ENCODE measurements around the gene IKZF1. TPM values are rescaled to one million over a fixed set of nuclear protein-coding genes. Genes with fewer than 3 reads are reported as not detected.

The IKZF1 gene
- total RNA-seq, 4 donors from 2014 or later: 25.3 to 108 (median 31.7) TPM

DNA sequence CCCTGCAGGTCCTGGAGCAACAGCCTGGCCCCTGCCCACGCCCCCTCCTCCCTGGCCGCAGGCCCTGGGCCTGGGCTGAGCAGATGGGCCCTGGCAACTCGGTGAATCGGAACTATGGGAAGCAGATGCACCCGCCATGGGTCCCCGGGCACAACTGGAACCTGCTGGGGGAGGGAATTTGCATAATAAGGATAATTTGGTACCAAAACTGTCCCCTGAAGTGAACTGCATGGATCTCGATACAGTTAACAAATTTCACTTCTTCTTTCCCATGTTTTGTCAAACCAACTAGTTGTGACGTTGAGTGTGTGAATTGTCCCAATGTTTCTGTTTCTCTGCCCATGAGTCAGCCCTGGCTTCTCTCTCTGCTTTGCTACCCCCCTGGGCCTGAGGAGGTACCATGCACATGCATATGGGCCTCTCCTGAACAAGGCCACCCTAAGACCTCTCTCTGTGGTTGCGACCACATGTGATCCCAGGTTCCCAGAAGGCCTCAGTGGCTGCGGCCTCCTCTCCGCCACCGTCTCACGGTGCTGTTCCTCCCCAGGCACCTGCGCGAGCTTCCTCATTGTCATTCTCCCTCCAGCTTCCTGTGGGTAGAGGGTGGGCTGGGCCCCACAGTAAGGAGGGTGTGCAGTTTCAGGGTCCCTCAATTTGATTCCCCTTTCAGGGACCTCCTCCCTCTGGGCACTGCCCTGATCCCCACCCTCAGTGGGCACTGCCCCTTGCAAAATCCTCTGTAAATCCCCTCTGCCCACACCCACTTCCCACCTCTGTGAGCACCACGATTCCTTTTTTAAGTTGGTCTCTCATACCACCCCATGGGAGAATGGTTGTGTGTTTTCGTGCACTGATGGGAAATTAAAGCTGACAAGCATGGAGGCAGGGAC lies 105.6 kb downstream of the IKZF1 start:
- H3K36me3 ChIP-seq: no peaks in the 10 kb centered on the region
- DNase-seq: peak in 2 of 3 donors; percentile 76 to 80
- H3K4me1 ChIP-seq: peaks cover 0 to 35% (median 12%) of the 10 kb centered on the region in 4 donors
- TF ChIP-seq POLR2A (IDR thresholded peaks at IDR 0.05): no peak
- TF ChIP-seq, protein P1, sequence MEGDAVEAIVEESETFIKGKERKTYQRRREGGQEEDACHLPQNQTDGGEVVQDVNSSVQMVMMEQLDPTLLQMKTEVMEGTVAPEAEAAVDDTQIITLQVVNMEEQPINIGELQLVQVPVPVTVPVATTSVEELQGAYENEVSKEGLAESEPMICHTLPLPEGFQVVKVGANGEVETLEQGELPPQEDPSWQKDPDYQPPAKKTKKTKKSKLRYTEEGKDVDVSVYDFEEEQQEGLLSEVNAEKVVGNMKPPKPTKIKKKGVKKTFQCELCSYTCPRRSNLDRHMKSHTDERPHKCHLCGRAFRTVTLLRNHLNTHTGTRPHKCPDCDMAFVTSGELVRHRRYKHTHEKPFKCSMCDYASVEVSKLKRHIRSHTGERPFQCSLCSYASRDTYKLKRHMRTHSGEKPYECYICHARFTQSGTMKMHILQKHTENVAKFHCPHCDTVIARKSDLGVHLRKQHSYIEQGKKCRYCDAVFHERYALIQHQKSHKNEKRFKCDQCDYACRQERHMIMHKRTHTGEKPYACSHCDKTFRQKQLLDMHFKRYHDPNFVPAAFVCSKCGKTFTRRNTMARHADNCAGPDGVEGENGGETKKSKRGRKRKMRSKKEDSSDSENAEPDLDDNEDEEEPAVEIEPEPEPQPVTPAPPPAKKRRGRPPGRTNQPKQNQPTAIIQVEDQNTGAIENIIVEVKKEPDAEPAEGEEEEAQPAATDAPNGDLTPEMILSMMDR (IDR thresholded peaks at IDR 0.05): no peak
- no peaks in the 10 kb centered on the region for H3K27me3 ChIP-seq
- H3K4me3 ChIP-seq: no peak overlapping the region
- H3K27ac ChIP-seq: peak overlapping the region in 2 of 4 donors; percentile 67 to 81
- no peaks in the 10 kb centered on the region for H3K9me3 ChIP-seq

DNA sequence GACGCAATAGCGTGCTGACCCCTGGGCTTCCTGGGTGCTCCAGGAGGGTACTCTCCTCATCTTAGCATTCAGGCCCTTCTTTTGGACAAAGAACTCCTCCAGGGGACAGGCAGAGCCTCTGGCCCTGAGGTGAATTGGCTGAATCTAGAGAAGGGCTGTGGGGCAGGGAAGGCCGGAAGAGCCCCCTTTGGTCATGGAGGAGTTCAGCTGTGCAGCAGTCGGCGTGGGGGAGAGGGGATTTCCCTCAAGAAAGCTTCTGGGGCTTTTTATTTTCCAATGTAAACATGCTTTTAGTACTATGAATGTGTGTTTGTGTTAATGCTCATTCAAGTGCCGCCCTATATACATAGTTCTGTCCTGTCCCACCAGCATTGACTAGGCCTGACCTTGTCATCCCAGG lies 106.8 kb downstream of the IKZF1 start:
- H3K27ac ChIP-seq: peak overlapping the region in 2 of 4 donors; percentile 67 to 81
- no peaks in the 10 kb centered on the region for H3K9me3 ChIP-seq

DNA sequence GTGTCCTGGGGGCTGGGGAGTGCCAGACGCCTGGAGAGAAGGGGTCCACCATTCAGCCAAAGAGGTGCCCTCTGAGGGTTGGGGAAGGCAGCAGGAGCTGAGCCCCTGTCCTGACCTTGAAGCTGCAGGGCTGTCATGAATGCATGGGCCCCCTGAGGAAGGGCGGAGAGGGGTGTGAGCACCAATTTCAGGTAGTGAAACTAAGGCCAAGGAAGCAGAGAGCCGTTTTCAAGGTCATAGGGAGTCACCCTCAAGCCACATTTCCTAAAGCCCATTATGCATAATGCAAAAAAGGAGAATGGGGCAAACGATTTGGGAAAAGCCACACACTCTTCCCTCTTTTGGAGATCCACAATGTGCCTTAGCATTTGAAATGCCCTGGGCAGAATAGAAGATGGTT lies 108.5 kb downstream of the IKZF1 start:
- peak in 1 of 3 donors; percentile 52 for DNase-seq
- no peak for TF ChIP-seq POLR2A (IDR thresholded peaks at IDR 0.05)
- TF ChIP-seq, protein P1 (IDR thresholded peaks at IDR 0.05): no peak
- Histone ChIP-seq H3K4me3 (no peak overlapping the region), H3K27ac (peak overlapping the region in 1 of 4 donors; percentile 81), H3K9me3 (no peaks in the 10 kb centered on the region), H3K27me3 (no peaks in the 10 kb centered on the region), H3K4me1 (peaks cover 0 to 26% (median 12%) of the 10 kb centered on the region in 4 donors), H3K36me3 (no peaks in the 10 kb centered on the region)

More for the DNA sequence above, 106.8 kb downstream of the IKZF1 start:
- Histone ChIP-seq H3K36me3 (no peaks in the 10 kb centered on the region), H3K4me3 (no peak overlapping the region), H3K27me3 (no peaks in the 10 kb centered on the region), H3K4me1 (peaks cover 0 to 30% (median 12%) of the 10 kb centered on the region in 4 donors)
- TF ChIP-seq, protein P1 (IDR thresholded peaks at IDR 0.05): no peak
- no peak for TF ChIP-seq POLR2A (IDR thresholded peaks at IDR 0.05)
- no peak for DNase-seq

DNA sequence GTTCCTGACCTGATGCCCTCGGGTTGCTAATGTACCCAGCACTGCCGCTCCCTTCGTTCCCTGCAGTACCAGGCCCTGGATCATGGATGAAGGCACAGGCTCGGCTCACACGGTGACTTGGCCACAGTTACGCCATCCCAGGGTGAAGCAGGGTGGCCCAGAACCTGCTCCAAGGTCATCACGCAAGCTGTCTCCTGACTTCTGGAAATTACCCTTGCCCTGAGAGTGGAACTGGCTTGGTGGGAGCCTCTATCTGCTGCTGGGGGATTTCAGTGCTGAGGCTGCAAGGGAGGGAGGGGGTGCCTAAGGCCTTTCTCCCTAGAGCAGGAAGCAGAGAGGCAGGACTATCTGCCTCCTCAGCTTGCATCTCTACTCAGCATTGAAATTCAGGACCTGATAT lies 109.0 kb downstream of the IKZF1 start:
- no peak for DNase-seq
- H3K4me1 ChIP-seq: peaks cover 0 to 26% (median 12%) of the 10 kb centered on the region in 4 donors
- peak overlapping the region in 1 of 4 donors; percentile 81 for H3K27ac ChIP-seq
- no peaks in the 10 kb centered on the region for H3K36me3 ChIP-seq
- no peaks in the 10 kb centered on the region for H3K9me3 ChIP-seq
- TF ChIP-seq, protein P1 (IDR thresholded peaks at IDR 0.05): no peak
- no peak for TF ChIP-seq POLR2A (IDR thresholded peaks at IDR 0.05)
- H3K27me3 ChIP-seq: no peaks in the 10 kb centered on the region
- H3K4me3 ChIP-seq: no peak overlapping the region

DNA sequence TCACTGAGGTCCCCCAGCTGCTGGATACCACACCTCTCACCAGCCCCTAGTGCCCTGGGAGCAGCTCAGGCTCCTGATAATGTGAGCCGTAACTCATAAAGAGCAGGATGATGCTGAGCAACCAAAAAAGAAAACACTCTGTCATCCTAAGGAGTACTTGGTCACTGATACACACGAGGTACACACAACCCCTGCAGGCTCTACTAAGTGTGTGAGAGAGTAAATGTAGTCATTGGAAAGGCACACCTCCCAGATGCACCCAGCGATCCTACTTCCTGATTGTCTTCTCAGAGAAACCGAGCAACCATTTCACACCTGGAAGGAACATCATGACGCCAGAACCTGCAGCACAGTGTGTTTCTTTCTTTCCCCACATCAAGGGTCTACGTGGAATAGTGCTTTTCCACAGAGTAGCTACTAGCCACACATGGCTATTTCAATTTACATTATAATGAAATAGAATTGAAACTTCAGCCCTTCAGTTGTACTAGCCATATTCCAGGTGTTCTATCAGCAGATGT lies 111.4 kb downstream of the IKZF1 start:
- no peak for DNase-seq
- Histone ChIP-seq H3K4me1 (peaks cover 0 to 15% (median 6%) of the 10 kb centered on the region in 4 donors), H3K9me3 (no peaks in the 10 kb centered on the region), H3K36me3 (no peaks in the 10 kb centered on the region), H3K27ac (peak overlapping the region in 1 of 4 donors; percentile 59), H3K4me3 (no peak overlapping the region), H3K27me3 (no peaks in the 10 kb centered on the region)
- TF ChIP-seq, protein P1 (IDR thresholded peaks at IDR 0.05): no peak
- no peak for TF ChIP-seq POLR2A (IDR thresholded peaks at IDR 0.05)
